IMR-90 (cell line): Measurements from ENCODE around the gene GABRR3. TPM values are rescaled to one million over a fixed set of nuclear protein-coding genes. Genes with fewer than 3 reads are reported as not detected.
"Not testable (repeated sequence)": the region's sequence is repeated elsewhere in the genome, so short reads cannot be mapped to it uniquely, and the experiment has no call there.

ENCODE experiments used
- ATAC-seq: fragments of 200-7000 bp; cut with Tn5 transposase; 2 replicates; pipeline ENCODE4 v1.9.1; 2020; ENCODE audit warnings: low read depth, mild to moderate bottlenecking, moderate library complexity
- BruUV-seq: library from RNA; stranded (reverse); fragments of 400-500 nt; replicated peaks from 2 replicates; lab custom pipeline; 2021; lab: Mats Ljungman, UMichigan
- CTCF ChIA-PET: fragments of 300-600 bp; formaldehyde crosslinking; extraction: SDS; loops from one replicate; lab custom pipeline; 2021; ENCODE audit warnings: antibody characterized with exemption; lab: Yijun Ruan, JAX
- POLR2A ChIA-PET: fragments of 300-600 bp; sonication (Branson Sonifier 250); formaldehyde crosslinking; loops from one replicate; lab custom pipeline; 2022; ENCODE audit warnings: antibody characterized with exemption; ENCODE audit not compliant: unreplicated experiment; lab: Charles Lee
- DNase-seq: peaks from one replicate; pipeline ENCODE4 v3.0.0; 2013
- H2AFZ ChIP-seq: replicated peaks from 2 replicates; pipeline ENCODE3; 2013; ENCODE audit warnings: low read length, mild to moderate bottlenecking; ENCODE audit not compliant: poor library complexity
- H2AK5ac ChIP-seq: 2 replicates; pipeline ENCODE4 v1.6.1; 2013; ENCODE audit warnings: low read depth, low read length, inconsistent platforms
- H2AK9ac ChIP-seq: replicated peaks from 2 replicates; pipeline ENCODE3; 2013; ENCODE audit warnings: mild to moderate bottlenecking, low read depth, low read length, moderate library complexity; ENCODE audit not compliant: poor library complexity
- H2BK120ac ChIP-seq: 2 replicates; pipeline ENCODE4 v1.6.1; 2013; ENCODE audit warnings: low read depth, low read length, inconsistent platforms
- H2BK15ac ChIP-seq: 3 replicates; pipeline ENCODE4 v1.6.1; 2013; ENCODE audit warnings: low read depth, low read length, inconsistent platforms
- H2BK20ac ChIP-seq: 2 replicates; pipeline ENCODE4 v1.6.1; 2013; ENCODE audit warnings: low read depth, mild to moderate bottlenecking, inconsistent platforms, low read length, moderate library complexity
- H2BK5ac ChIP-seq: 2 replicates; pipeline ENCODE4 v1.6.1; 2013; ENCODE audit warnings: mild to moderate bottlenecking, low read depth, low read length, inconsistent platforms; ENCODE audit not compliant: poor library complexity, severe bottlenecking
- H3K14ac ChIP-seq: replicated peaks from 2 replicates; pipeline ENCODE4 v1.6.1; 2013; ENCODE audit warnings: low read depth, low read length, inconsistent platforms
- H3K18ac ChIP-seq: 2 replicates; pipeline ENCODE4 v1.6.1; 2013; ENCODE audit warnings: low read depth, low read length, control low read depth
- H3K23ac ChIP-seq: 2 replicates; pipeline ENCODE4 v1.6.1; 2013; ENCODE audit warnings: low read depth, low read length, inconsistent platforms
- H3K27ac ChIP-seq: 2 replicates; pipeline ENCODE4 v1.5.1; 2013; ENCODE audit warnings: mild to moderate bottlenecking, control low read depth, low read length; ENCODE audit not compliant: insufficient read depth
- H3K27me3 ChIP-seq: 2 replicates; pipeline ENCODE4 v1.6.1; 2013; ENCODE audit warnings: low read length; ENCODE audit not compliant: control insufficient read depth, insufficient read depth
- H3K36me3 ChIP-seq: 2 replicates; pipeline ENCODE4 v1.6.1; 2013; ENCODE audit warnings: low read length, mixed read lengths; ENCODE audit not compliant: control insufficient read depth, insufficient read depth
- H3K4ac ChIP-seq: 2 replicates; pipeline ENCODE4 v1.6.1; 2013; ENCODE audit warnings: low read depth, low read length, inconsistent platforms
- H3K4me1 ChIP-seq: 2 replicates; pipeline ENCODE4 v1.6.1; 2013; ENCODE audit warnings: low read length, mixed read lengths; ENCODE audit not compliant: control insufficient read depth, insufficient read depth
- H3K4me2 ChIP-seq: 2 replicates; pipeline ENCODE4 v1.6.1; 2013; ENCODE audit warnings: low read depth, mild to moderate bottlenecking, control low read depth, low read length, moderate library complexity
- H3K4me3 ChIP-seq: 2 replicates; pipeline ENCODE4 v1.5.1; 2013; ENCODE audit warnings: low read depth, mild to moderate bottlenecking, control low read depth, low read length, moderate library complexity; ENCODE audit not compliant: insufficient read depth
- H3K56ac ChIP-seq: 2 replicates; pipeline ENCODE4 v1.6.1; 2013; ENCODE audit warnings: low read length, inconsistent platforms; ENCODE audit not compliant: insufficient read depth; ENCODE audit errors: extremely low read depth
- H3K79me1 ChIP-seq, 2 experiments: 2 replicates each; pipeline ENCODE4 v1.6.1; 2013; ENCODE audit warnings: low read length in 2 of 2, inconsistent platforms in 1 of 2, low read depth in 1 of 2
- H3K9ac ChIP-seq: 2 replicates; pipeline ENCODE4 v1.6.1; 2013; ENCODE audit warnings: low read depth, low read length, control low read depth
- H3K9me1 ChIP-seq: 2 replicates; pipeline ENCODE4 v1.6.1; 2013; ENCODE audit warnings: low read length, inconsistent platforms; ENCODE audit not compliant: insufficient read depth
- H3K9me3 ChIP-seq: 2 replicates; pipeline ENCODE4 v1.6.1; 2013; ENCODE audit warnings: low read length; ENCODE audit not compliant: control insufficient read depth, insufficient read depth
- H4K20me1 ChIP-seq: 2 replicates; pipeline ENCODE4 v1.6.1; 2013; ENCODE audit warnings: low read length, inconsistent platforms; ENCODE audit not compliant: insufficient read depth
- H4K5ac ChIP-seq: 2 replicates; pipeline ENCODE4 v1.6.1; 2013; ENCODE audit warnings: mild to moderate bottlenecking, low read depth, low read length, control low read depth
- H4K8ac ChIP-seq, 2 experiments: 2 replicates each; pipeline ENCODE4 v1.6.1; 2013; ENCODE audit warnings: low read depth in 2 of 2, low read length in 2 of 2, control low read depth in 1 of 2, inconsistent platforms in 1 of 2
- H4K91ac ChIP-seq: 2 replicates; pipeline ENCODE4 v1.6.1; 2013; ENCODE audit warnings: low read depth, low read length, inconsistent platforms; ENCODE audit not compliant: insufficient read depth
- WGBS, 2 experiments: methylation state at CpG; one replicate each; pipeline versions ENCODE4 v1.1.5 to v1.1.7; 2013; ENCODE audit warnings: missing lambda C conversion rate in 2 of 2; ENCODE audit not compliant: insufficient read length in 1 of 2; ENCODE audit errors: extremely low coverage in 2 of 2; 5-methylcytosine and 5-hydroxymethylcytosine counted together
- dilution Hi-C: fragments of 300-500 bp; cut with HindIII; formaldehyde crosslinking; loops from one replicate; pipeline ENCODE4 v1.14.3; 2018; ENCODE audit warnings: low sequenced_read_pairs; ENCODE audit not compliant: unreplicated experiment
- in situ Hi-C: fragments of 300-500 bp; cut with MboI; formaldehyde crosslinking; loops from 3 replicates; pipeline ENCODE4 v1.14.3; 2019; ENCODE audit warnings: low sequenced_read_pairs, inconsistent platforms, mixed read lengths
- intact Hi-C: fragments of 100-400 bp; cut with micrococcal nuclease; formaldehyde crosslinking; loops from 2 replicates; pipeline ENCODE4 v1.10.0; 2022
- polyA plus RNA-seq, 3 experiments: library from polyadenylated mRNA; depleted of rRNA; stranded (reverse); fragments of >200 nt; gene quantifications; 2 replicates each; pipeline ENCODE4 v1.2.3, GENCODE V29; 2012; ENCODE audit warnings: low replicate concordance in 1 of 3
- total RNA-seq: library from RNA; depleted of rRNA; stranded (reverse); fragments of >200 nt; gene quantifications from 2 replicates; pipeline ENCODE4 v1.2.3, GENCODE V29; 2012

GABRR3 gene
- total and polyA plus RNA-seq, 2 of the 4 experiments (the other 2 are of a cell fraction): not detected

DNA sequence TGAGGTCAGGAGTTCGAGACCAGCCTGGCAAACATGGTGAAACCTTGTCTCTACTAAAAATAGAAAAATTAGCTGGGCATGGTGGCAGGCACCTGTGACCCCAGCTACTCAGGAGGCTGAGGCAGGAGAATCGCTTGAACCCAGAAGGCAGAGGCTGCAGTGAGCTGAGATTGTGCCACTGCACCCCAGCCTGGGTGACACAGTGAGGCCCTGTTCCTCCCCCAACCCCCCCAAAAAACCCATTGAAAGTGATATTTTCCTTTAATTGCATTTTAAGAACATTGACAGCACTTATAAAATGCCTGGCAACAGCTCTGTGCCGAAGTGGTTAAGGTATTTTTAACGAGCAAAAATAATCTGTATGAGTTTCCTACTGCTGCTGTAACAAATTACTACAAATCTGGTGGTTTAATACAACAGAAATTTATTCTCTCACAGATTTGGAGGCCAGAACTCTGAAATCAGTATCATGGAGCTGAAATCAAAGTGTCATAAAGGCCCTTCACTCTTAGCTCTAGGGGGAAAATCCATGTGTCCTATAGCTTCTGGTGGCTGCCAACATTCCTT, 24.1 kb downstream of the GABRR3 start:
- H3K23ac ChIP-seq, H2AK9ac ChIP-seq, DNase-seq, H3K9ac ChIP-seq, BruUV-seq, H2AK5ac ChIP-seq, H2BK120ac ChIP-seq, H2BK20ac ChIP-seq, H3K56ac ChIP-seq, H4K5ac ChIP-seq, H3K4me2 ChIP-seq, ATAC-seq, in situ Hi-C loops, H3K18ac ChIP-seq, H3K14ac ChIP-seq, H4K91ac ChIP-seq, CTCF ChIA-PET, POLR2A ChIA-PET, H3K4ac ChIP-seq, H4K8ac ChIP-seq, H3K4me3 ChIP-seq, H3K9me1 ChIP-seq, H3K27me3 ChIP-seq, H2BK5ac ChIP-seq, H4K20me1 ChIP-seq, H3K4me1 ChIP-seq, H3K27ac ChIP-seq, H2BK15ac ChIP-seq, H3K36me3 ChIP-seq, H3K9me3 ChIP-seq, H2AFZ ChIP-seq, H3K79me1 ChIP-seq: not testable (repeated sequence)
- dilution Hi-C loops: loop anchor here (25.0 kb wide), 1 partner anchor 199 kb away; the partner anchor contains the start of gene CRYBG3
- intact Hi-C loops: loop anchor here (5.0 kb wide), 1 partner anchor 39 kb away; the partner anchor contains the start of gene RIOX2
- no CpG with 5 or more reads among the region's 4 CpGs for WGBS, 2 experiments
